Fibroblast of the aortic adventitia (primary cell): ENCODE data around the gene CALHM5. TPM values are rescaled to one million over a fixed set of nuclear protein-coding genes. Genes with fewer than 3 reads are reported as not detected.

Experiments
- DNase-seq: peaks from one replicate; pipeline ENCODE4 v3.0.0-alpha.2; 2010; ENCODE audit warnings: low read depth
- H3K4me3 ChIP-seq: 2 replicates; pipeline ENCODE4 v1.5.1; 2011; ENCODE audit warnings: low read depth, mild to moderate bottlenecking, control low read depth, low read length, moderate library complexity
- total RNA-seq: library from RNA; depleted of rRNA; stranded (reverse); fragments of >200 nt; gene quantifications from 2 replicates; pipeline ENCODE4 v1.2.3, GENCODE V29; 2012; ENCODE audit warnings: low replicate concordance
- TF ChIP-seq, protein P1 (sequence below): IDR thresholded peaks from 2 replicates; pipeline ENCODE4 v1.5.1; 2011; ENCODE audit warnings: mild to moderate bottlenecking, low read length, control low read depth, inconsistent platforms; ENCODE audit not compliant: insufficient read depth

Gene CALHM5
- total RNA-seq, 1 donor = 8.2 TPM

DNA sequence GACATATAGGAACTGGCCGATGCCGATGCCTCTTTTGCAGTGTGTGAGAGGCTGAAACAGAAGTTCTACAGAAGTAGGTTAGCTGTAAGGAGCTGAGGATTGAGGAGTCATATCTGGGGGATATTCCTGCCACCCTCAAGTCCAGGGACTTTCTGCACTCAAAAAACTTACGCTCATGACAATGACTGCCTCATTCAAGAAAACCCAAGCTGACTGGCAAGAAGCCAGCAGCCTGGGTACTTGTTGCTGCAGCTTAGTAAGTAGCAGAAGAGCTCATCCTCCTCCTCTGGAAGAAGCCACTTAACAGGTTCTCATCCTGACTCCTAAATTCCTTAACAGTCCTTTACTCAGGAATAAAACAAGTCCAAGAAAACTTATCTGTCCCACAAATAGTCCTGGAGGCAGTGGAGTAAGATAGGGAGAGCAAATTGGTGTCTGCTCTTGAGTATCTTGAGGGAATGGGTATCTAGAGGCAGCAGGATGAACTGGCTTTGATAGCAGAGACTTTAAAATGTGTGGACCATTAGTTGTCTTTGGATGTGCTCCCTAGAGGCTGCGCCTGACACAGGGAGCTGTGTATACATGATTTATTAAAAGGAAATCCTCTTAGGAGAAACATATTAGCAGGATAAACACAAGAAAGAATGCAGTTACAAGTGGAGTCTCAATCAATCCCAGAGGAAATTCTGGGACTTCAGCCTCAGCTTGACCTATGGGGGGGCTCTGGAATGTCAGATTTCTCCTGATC lies 7.4 kb downstream of the CALHM5 start:
- TF ChIP-seq, protein P1, sequence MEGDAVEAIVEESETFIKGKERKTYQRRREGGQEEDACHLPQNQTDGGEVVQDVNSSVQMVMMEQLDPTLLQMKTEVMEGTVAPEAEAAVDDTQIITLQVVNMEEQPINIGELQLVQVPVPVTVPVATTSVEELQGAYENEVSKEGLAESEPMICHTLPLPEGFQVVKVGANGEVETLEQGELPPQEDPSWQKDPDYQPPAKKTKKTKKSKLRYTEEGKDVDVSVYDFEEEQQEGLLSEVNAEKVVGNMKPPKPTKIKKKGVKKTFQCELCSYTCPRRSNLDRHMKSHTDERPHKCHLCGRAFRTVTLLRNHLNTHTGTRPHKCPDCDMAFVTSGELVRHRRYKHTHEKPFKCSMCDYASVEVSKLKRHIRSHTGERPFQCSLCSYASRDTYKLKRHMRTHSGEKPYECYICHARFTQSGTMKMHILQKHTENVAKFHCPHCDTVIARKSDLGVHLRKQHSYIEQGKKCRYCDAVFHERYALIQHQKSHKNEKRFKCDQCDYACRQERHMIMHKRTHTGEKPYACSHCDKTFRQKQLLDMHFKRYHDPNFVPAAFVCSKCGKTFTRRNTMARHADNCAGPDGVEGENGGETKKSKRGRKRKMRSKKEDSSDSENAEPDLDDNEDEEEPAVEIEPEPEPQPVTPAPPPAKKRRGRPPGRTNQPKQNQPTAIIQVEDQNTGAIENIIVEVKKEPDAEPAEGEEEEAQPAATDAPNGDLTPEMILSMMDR = no peak
- no peak for DNase-seq
- no peak overlapping the region for H3K4me3 ChIP-seq

DNA sequence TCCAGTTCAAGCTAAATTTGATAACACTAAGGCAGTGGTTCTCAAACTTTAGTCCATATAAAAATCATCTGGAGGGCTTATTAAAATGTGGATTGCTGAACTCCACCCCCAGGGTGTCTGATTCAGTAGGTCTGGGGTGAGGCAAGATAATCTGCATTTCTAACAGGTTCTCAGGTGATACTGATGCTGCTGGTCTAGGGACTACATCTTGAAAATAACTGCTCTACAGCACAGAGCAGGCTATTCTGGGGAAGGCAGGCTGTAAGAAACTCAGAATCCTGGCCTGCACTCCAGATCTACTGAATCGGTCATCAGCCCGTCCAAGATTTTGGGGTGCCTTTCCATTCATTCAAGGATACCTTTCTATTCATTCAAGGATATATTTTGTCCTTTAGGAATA lies 11.5 kb downstream of the CALHM5 start:
- DNase-seq = no peak
- no peak overlapping the region for H3K4me3 ChIP-seq
- TF ChIP-seq, protein P1 = no peak

DNA sequence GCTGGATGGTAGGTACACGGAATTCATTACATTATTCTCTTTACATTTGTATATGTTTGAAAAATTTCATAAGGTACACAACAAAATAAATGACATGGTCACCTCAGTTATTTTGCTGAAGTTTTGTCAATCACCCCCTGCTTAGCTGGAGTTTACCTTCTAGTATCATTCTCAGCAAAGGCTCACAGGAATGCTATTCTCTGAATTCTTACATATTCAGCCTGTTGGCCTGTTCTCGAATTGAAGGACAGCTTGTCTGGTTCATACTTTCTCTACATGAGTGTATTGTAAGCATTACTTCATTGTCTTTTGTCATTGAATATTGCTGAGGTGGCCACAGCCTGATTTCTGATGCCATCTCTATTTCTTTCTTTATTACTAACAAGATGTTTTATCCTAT lies 12.8 kb downstream of the CALHM5 start:
- DNase-seq = no peak
- no peak overlapping the region for H3K4me3 ChIP-seq
- TF ChIP-seq, protein P1 = no peak

DNA sequence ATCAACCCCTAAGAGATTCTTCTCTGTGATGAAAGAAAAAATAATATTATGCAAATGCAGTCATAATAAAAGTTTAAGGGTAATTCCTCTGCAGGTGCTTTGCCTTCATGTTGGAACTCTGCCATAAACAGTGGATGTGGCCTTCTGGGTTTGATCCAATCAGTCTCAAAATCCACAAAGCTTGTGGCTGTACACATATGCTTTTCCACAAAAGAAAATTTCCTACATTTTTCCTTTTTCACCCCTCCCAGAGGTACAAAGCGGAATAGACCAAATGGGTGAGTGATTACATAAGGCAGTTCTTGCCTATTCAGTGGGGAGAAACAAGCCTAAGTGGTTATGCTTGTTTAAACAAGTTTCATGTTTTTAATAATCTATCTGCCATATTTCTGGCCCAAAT lies 16.7 kb downstream of the CALHM5 start:
- no peak for DNase-seq
- TF ChIP-seq, protein P1 = peak; percentile 16
- no peak overlapping the region for H3K4me3 ChIP-seq

DNA sequence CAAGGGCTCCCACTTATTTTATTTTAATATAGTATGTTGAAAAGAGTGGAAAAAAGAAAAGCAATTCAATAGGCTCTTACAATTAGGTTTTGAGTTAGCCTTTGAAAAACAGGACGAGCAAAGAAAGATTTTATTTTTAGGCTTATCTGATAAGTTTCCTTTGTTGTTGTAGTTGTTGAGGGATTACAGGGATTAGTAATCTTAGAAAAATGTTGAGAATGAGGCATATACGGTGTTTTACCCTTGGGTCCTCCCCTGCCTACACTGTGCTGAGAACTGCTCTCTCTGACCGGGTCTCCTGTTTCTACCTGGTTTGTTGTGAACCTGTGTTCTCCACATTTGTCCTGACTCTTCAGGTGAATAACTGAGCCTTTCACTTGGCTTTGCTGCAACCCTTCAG lies 17.3 kb downstream of the CALHM5 start:
- TF ChIP-seq, protein P1 = no peak
- peak; percentile 60 for DNase-seq
- H3K4me3 ChIP-seq = no peak overlapping the region

DNA sequence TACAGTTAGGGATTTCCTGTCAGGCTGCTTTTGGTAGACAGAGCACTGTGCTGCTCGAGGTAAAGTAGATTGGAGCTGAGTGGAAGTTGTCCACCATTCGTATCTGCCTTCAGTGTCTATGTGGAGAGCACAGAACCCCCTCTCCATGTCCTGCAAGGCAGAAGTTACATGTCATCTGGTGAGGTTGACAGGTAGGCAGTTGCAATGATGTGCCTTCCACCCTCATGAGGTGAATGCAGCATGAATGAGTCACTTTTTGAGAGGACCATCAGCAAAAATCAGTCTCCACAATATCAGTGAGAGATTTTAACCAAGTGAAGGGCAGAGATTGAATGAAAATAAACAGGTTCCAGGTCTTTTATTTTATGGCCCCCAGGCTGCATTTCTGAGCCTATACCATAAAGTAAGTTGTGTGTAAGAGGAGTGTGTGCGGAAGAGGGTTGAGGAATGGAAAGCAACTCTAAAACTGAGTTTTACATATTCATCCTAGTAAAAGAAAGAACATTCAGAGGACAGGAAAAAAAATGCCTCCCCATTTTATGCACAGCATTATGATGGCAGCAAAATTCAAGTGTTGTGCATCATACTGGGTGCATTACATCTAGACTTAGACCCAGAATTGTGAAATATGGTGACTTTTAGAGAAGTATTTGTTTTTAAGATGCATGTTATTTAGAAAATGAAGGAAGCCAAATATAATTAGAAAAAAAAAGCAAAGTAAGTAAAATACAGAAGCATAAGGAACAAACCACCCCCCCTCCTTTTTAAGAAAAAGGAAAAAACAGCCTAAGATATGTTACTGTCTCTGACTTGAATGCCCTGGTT lies 18.2 kb downstream of the CALHM5 start:
- H3K4me3 ChIP-seq = no peak overlapping the region
- DNase-seq = no peak
- TF ChIP-seq, protein P1 = no peak
